NCI-H524 (cell line): ENCODE results near the gene AMER3.
A peak's percentile ranks its signal among the peaks of the same experiment; 100 is the strongest.

Experiments
- DNase-seq, 2 experiments: peaks; one replicate each; lab custom pipeline; 2025; lab: John Stamatoyannopoulos, UW

Gene AMER3

GRCh38 chr2:130785466-130786055, 30.2 kb downstream of the AMER3 start:
- DNase-seq: peak; percentile 5 to 31

DNA sequence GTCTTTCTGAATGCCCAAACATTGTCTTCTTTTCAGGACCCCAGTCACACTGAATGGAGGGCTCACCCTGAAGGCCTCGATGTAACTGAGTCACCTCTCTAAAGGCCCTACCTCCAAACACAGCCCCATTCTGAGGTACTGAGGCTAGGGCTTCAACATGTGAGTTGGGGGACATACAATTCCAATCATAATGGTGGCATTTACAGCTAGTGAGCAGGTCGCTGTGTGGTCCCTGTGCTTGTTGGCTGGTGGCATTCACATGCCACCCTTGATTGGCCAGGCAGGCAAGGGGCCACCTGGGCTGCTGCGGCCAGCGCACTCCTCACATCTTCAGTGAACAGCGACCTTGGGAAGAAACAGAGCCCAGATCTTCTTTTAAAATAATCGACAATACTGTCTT, 30.7 kb downstream of the AMER3 start:
- no peak for DNase-seq

DNA sequence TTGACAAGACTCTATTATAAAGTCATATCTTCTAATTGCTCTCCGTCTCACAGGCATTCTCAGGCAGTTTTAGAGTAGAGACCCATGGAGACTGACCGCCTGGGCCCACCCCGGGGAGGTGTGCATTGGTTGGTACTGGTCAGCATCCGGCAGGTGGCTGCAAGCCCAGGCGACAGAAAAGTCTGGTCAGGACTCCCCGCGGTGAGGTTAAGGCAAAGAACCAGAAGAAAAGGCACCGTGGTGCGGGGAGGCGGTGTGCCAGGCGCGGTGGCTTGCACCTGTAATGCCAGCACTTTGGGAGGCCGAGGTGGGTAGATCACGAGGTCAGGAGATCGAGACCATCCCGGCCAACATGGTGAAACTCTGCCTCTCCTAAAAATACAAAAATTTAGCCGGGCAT, 32.5 kb downstream of the AMER3 start:
- no peak for DNase-seq

DNA sequence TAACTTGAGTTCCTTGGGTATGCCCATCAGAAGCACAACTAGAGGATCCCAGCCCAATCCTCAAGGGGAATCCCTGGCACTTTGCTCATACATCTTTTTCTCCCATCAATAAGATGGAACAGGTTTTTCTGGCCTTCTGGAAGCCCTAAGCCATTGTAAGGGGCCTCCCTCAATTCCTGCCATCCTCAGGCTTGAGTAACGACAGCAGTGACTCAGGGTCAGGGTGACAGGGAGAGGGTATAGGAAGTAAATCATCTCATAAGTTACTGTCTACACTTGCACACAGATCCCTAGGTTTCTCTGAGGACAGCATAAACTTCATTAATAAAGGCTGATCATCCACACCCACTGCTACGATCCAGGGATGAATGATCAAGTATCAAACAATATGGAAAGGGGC, 35.0 kb downstream of the AMER3 start:
- DNase-seq: no peak

GRCh38 chr2:130790804-130791616, 35.7 kb downstream of the AMER3 start:
- no peak for DNase-seq

GRCh38 chr2:130791617-130791939, 36.2 kb downstream of the AMER3 start:
- no peak for DNase-seq

GRCh38 chr2:130795431-130795830, 40.1 kb downstream of the AMER3 start:
- DNase-seq: no peak

- no peak for DNase-seq
Observed at GRCh38 chr2:130796290-130796689, 41.0 kb downstream of the AMER3 start.

DNA sequence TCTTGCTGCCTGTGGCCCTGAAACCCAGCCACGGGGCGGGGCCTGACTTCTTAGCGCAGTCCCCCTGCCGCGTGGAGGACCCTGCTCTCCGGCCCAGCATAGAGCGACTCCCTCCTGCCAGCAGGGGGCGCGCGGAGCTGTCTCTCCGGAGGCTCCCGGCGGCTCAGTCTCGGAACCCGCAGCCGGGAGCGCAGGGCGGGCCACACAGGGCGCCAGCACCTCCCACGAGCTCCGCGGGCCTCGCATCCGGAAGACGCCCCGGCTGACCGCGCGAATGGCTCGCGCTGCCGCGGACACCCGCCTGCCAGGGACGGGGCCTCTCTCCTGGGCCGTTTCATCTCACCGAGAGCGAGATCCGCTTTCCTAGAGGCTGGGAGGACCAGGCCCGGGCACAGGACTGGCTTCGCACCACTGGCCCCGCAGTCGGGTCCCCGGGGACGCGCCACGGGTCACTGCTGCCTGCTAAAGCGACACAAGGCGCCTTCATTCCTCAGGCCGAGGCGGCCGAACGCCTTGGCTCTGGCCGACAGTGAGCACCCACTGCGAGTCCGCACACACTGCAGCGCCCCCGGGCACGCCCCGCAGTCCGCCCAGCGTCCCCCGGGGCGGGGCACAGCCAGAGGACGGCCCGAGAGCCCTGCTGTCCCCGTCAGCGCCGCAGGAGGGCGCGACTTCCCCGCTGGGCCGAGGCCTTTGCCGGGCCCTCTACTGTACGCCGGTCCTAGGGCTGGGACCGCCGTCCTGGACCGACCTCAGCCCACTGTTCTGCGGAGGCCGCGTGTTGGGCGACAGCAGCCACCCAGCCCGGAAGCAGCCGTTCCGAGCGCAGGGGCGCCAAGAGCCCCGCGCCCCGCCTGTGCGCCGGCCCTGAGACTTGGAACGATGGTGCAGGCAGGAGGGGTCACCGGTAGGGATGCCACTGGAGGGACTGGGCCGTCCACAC, 42.4 kb downstream of the AMER3 start:
- DNase-seq: peak; percentile 75 to 86

GRCh38 chr2:130798472-130799218, 43.3 kb downstream of the AMER3 start:
- DNase-seq: peak; percentile 75

GRCh38 chr2:130799295-130799694, 44.0 kb downstream of the AMER3 start:
- DNase-seq: no peak

DNA sequence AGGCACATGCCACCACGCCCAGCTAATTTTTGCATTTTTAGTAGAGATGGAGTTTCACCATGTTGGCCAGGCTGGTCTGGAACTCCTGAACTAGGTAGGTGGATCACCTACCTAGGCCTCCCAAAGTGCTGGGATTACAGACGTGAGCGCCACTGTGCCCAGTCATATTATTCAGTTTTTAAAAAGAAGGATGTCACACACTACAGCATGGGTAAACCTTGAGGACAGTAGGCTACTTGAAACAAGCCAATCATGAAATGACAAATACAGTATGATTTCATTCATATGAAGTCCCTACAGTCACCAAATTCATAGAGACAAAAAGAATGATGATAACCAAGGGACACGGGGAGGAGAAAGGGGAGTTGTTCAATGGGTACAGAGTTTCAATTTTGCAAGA, 50.3 kb downstream of the AMER3 start:
- no peak for DNase-seq

- no peak for DNase-seq
Observed at GRCh38 chr2:130806370-130806769, 51.0 kb downstream of the AMER3 start.

DNA sequence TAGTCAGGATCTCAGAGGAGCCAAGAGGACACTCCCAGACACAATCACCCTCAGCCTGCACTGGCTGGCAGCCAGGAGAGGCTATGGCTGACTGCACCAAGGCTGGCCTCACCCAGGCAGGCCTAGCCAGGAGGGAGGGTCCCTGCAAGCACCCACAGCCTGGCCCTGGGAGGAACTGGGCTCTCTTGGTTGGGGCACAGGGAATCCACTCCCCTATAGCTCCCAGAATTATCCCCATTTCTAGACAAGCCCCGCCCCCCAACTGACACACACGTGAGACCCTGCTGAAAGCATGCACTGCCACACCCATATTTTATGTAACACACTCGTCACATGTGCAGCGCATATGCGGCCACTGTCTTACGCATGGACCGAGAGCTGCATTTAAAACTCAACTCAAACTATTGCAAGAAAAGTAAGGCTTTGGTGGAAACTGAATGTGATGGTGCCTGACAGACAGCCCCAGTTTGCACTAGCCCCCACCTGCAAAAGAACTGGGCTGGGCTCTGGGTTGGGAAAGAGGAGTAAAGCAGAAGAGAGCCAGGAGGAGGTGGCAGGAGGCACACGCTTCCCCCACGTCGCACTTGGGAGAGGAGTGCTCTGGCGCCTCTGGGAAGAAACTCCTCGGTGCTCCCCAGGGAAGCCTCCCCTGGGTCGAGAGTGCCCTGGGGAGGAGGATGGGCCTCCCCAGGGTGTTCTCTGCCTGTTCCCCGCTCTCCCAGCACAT, 52.5 kb downstream of the AMER3 start:
- no peak for DNase-seq

DNA sequence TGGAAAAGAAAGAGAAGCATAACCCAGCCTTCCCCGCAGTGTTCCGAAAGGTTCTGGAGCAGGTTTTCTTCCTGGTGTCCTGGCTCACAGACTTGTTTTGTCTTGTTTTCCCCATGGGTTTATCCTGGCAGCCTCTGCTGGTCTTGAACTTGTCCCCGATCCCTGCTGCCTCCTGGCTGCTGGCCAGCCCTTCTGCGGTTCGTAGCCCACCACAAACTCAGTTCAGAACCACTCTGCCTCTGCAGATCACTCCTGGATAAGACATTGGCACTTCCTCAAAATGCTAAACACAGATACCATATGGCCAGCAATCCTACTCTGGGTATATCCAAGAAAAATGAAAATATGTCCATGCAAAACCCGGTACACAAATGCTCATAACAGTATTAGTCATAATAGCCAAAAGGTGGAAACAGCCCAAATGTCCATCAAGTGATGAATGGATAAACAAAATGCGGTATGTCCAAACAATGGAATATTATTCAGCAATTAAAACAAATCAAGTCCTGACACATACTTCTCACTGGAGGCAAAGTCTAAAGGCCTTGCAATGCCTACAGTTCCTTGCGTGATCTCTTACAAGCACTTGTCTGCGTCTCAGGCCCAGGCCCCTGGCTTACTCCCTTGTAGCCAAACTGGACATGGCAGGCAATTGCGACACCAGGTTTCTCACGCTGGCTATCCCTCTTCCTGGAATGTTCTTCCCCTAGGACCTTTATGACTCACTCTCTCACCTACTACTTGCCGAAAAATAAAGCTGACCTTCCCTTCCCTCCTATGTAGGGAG, 53.3 kb downstream of the AMER3 start:
- no peak for DNase-seq

DNA sequence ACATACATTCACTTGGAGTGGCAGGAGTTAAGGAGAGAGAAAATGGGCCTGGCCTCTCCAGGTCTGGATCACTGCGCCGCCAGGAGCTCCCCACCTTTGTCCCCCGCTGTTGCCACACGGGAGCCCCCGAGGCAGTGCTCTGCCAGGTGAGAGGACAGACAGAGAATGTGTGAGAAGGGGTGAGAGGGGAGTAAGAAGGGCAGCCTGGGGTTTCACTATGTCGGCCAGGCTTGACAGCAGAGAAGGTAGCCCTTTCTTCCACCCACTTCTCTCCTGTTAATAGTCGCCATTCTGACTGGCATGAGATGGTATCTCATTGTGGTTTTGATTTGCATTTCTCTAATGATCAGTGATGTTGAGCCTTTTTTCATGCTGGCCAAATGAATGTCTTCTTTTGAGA, 55.1 kb downstream of the AMER3 start:
- DNase-seq: no peak

DNA sequence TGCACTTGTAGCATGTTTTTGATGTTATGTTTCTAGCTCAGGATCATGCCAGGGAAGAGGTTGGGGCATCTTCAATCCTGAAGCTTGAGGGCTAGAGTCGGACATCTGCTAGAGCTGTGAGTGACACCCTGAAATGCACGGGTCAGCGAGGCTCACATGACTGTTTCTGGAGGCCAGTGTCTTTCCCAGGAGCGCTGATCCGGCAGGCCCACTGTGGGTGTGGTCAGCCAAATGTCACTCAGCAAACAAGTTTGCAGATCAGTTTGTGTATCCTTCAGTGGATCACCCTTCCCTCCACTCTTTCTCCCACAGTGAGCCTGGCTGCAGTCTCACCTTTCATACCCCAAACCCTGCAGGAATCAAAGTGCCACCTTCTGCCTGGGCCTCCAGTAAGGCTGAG, 58.4 kb downstream of the AMER3 start:
- no peak for DNase-seq

DNA sequence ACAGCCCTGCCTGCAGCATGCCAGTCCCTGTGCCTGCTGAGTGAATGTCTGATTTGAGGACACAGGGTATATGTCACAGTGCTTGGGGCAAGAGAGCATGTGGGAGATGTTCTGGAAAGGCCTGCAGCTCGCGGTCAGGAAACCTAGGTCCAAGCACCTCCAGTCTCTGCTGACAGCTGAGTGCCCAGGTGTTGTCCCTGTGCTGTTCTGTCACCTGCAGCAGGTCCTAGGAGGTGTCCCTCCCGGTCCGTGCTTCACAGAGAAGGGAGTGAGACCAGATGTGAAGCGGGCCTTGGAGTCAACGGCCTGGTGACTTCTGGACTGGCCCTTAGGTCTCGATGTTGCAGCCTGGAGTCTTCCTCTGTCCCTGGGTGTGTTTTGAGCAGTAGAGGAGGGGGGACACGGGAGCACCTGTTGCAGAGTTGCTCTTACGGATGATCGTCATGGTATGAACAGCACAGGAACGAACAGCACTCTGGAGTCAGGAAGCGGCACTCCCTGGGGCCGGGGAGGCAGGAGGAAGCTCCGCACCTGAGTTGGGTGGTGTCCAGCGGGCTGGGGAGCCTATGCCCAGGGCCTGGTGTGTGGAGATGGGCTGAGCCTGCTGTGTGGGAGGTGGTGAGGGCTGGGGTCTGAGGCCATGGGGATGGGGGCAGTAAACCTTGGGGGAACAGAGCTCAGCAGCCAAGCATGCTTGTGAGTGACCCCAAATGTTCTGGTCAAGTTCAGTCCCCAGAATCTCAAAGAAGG, 59.8 kb downstream of the AMER3 start:
- no peak for DNase-seq
